SK-N-SH (cell line): ENCODE measurements around the gene SLC35B3. TPM values are rescaled to one million over a fixed set of nuclear protein-coding genes. Genes with fewer than 3 reads are reported as not detected.
A peak's percentile ranks its signal among the peaks of the same experiment; 100 is the strongest.

Experiments
- CTCF ChIA-PET: fragments of 300-600, 350-600 bp; formaldehyde crosslinking; extraction: SDS; loops from one replicate; lab custom pipeline; 2021; lab: Yijun Ruan, JAX
- POLR2A ChIA-PET: fragments of 350-600 bp; sonication (Branson Sonifier 250); formaldehyde crosslinking; extraction: SDS; loops from one replicate; lab custom pipeline; 2020; ENCODE audit warnings: antibody characterized with exemption, inconsistent platforms; lab: Yijun Ruan, JAX
- DNase-seq: peaks from one replicate; pipeline ENCODE4 v3.0.0; 2012
- H2AFZ ChIP-seq: fragments of 200-600 bp; sonication (generic); 2 replicates; pipeline ENCODE4 v1.8.1; 2016; ENCODE audit warnings: antibody characterized with exemption, mild to moderate bottlenecking, low read depth
- H3F3A ChIP-seq: fragments of 200-600 bp; sonication (generic); replicated peaks from 2 replicates; pipeline ENCODE3; 2016; ENCODE audit warnings: antibody characterized with exemption, mild to moderate bottlenecking; ENCODE audit not compliant: insufficient read depth
- H3K27ac ChIP-seq, 2 experiments: fragments of 200-500 bp in 1 of 2; fragments of 200-600 bp in 1 of 2; sonication (Bioruptor generic) in 1 of 2; sonication (generic), shearing (Covaris generic) in 1 of 2; 2 replicates each; pipeline versions ENCODE4 v1.5.1 to v1.6.1; 2014 to 2016; ENCODE audit warnings: low read depth in 2 of 2, inconsistent platforms in 1 of 2, low read length in 1 of 2, mild to moderate bottlenecking in 1 of 2, mixed read lengths in 1 of 2
- H3K27me3 ChIP-seq: fragments of 200-600 bp; sonication (generic), shearing (Covaris generic); 2 replicates; pipeline ENCODE4 v1.6.1; 2016; ENCODE audit warnings: mixed run types; ENCODE audit not compliant: insufficient read depth
- H3K36me3 ChIP-seq, 2 experiments: fragments of 200-500 bp in 1 of 2; fragments of 200-600 bp in 1 of 2; sonication (Bioruptor generic) in 1 of 2; sonication (generic) in 1 of 2; replicated peaks in 1 of 2; 2 replicates each; pipeline versions ENCODE3 to v1.5.1; 2014 to 2016; ENCODE audit warnings: low read length in 1 of 2, mild to moderate bottlenecking in 1 of 2; ENCODE audit not compliant: insufficient read depth in 2 of 2, control insufficient read depth in 1 of 2
- H3K4me1 ChIP-seq, 2 experiments: fragments of 200-500 bp in 1 of 2; fragments of 200-600 bp in 1 of 2; sonication (Bioruptor generic) in 1 of 2; sonication (generic), shearing (Covaris generic) in 1 of 2; 2 replicates each; pipeline versions ENCODE4 v1.5.1 to v1.6.1; 2014 to 2016; ENCODE audit warnings: low read depth in 1 of 2, low read length in 1 of 2, mixed run types in 1 of 2; ENCODE audit not compliant: insufficient read depth in 2 of 2, control insufficient read depth in 1 of 2
- H3K4me2 ChIP-seq: fragments of 200-600 bp; sonication (generic), shearing (Covaris generic); 2 replicates; pipeline ENCODE4 v1.6.1; 2017; ENCODE audit warnings: mixed run types
- H3K4me3 ChIP-seq, 2 experiments: fragments of 200-500 bp in 1 of 2; fragments of 200-600 bp in 1 of 2; sonication (Bioruptor generic) in 1 of 2; sonication (generic), shearing (Covaris generic) in 1 of 2; 2 replicates each; pipeline versions ENCODE4 v1.5.1 to v1.8.1; 2014 to 2016; ENCODE audit warnings: low read depth in 2 of 2, inconsistent platforms in 1 of 2, low read length in 1 of 2, mild to moderate bottlenecking in 1 of 2, mixed read lengths in 1 of 2, moderate library complexity in 1 of 2
- H3K79me2 ChIP-seq: fragments of 200-600 bp; sonication (generic); 2 replicates; pipeline ENCODE4 v1.8.1; 2017; ENCODE audit warnings: mild to moderate bottlenecking; ENCODE audit not compliant: insufficient read depth
- H3K9ac ChIP-seq: fragments of 200-600 bp; sonication (generic); 2 replicates; pipeline ENCODE4 v1.6.1; 2017; ENCODE audit warnings: mixed run types
- H3K9me2 ChIP-seq: fragments of 200-600 bp; sonication (generic); 2 replicates; pipeline ENCODE4 v1.6.1; 2017; ENCODE audit warnings: mixed run types
- H3K9me3 ChIP-seq: fragments of 200-600 bp; sonication (generic); 2 replicates; pipeline ENCODE4 v1.6.1; 2017; ENCODE audit warnings: mixed run types, mild to moderate bottlenecking, moderate library complexity
- H4K20me1 ChIP-seq: fragments of 200-600 bp; sonication (generic); 2 replicates; pipeline ENCODE4 v1.6.1; 2017; ENCODE audit warnings: mild to moderate bottlenecking, mixed run types; ENCODE audit not compliant: insufficient read depth
- EP300 ChIP-seq, 2 experiments: IDR thresholded peaks; 2 replicates each; pipeline versions ENCODE4 v1.4.0 to v1.6.1; 2012; ENCODE audit warnings: borderline replicate concordance in 1 of 2, low read depth in 1 of 2, low read length in 1 of 2
- EZH2phosphoT487 ChIP-seq: fragments of 200-600 bp; sonication (generic); IDR thresholded peaks from 2 replicates; pipeline ENCODE4 v1.6.1; 2017; ENCODE audit warnings: low read depth, mixed run types, mild to moderate bottlenecking, antibody characterized with exemption, moderate library complexity, borderline replicate concordance
- FOSL2 ChIP-seq: IDR thresholded peaks from 2 replicates; pipeline ENCODE4 v1.4.0; 2012; ENCODE audit warnings: low read depth, mild to moderate bottlenecking, moderate library complexity, borderline replicate concordance
- GABPA ChIP-seq: IDR thresholded peaks from 2 replicates; pipeline ENCODE4 v1.4.0; 2012; ENCODE audit warnings: low read depth, mild to moderate bottlenecking
- MEF2A ChIP-seq: IDR thresholded peaks from 2 replicates; pipeline ENCODE4 v1.4.0; 2012; ENCODE audit warnings: low read depth, borderline replicate concordance
- NFIC ChIP-seq: IDR thresholded peaks from 2 replicates; pipeline ENCODE4 v1.4.0; 2012; ENCODE audit warnings: borderline replicate concordance
- NRF1 ChIP-seq: IDR thresholded peaks from 2 replicates; pipeline ENCODE4 v1.6.1; 2012; ENCODE audit warnings: low read depth, mild to moderate bottlenecking, low read length
- POLR2AphosphoS5 ChIP-seq: IDR thresholded peaks from 2 replicates; pipeline ENCODE4 v1.6.1; 2012; ENCODE audit warnings: low read depth, low read length
- RCOR1 ChIP-seq: fragments of 150-350 bp; IDR thresholded peaks from 2 replicates; pipeline ENCODE4 v1.6.1; 2017; ENCODE audit warnings: antibody characterized with exemption, low read length
- SIN3A ChIP-seq: IDR thresholded peaks from 2 replicates; pipeline ENCODE4 v1.6.1; 2012; ENCODE audit warnings: low read depth, mild to moderate bottlenecking, low read length, moderate library complexity, borderline replicate concordance
- TAF1 ChIP-seq: IDR thresholded peaks from 2 replicates; pipeline ENCODE4 v1.6.1; 2012; ENCODE audit warnings: low read depth, mild to moderate bottlenecking, low read length, moderate library complexity, borderline replicate concordance
- YY1 ChIP-seq: IDR thresholded peaks from 2 replicates; pipeline ENCODE4 v1.4.0; 2012; ENCODE audit warnings: low read depth, mild to moderate bottlenecking
- WGBS: methylation state at CpG from one replicate; pipeline ENCODE4 v1.1.6; 2017; ENCODE audit warnings: low lambda C conversion rate; 5-methylcytosine and 5-hydroxymethylcytosine counted together
- polyA plus RNA-seq, 3 experiments: library from polyadenylated mRNA; depleted of rRNA; stranded (reverse); fragments of >200 nt; gene quantifications; 2 replicates each; pipeline ENCODE4 v1.2.3, GENCODE V29; 2012
- TF ChIP-seq, protein P1 (sequence below): IDR thresholded peaks from 2 replicates; pipeline ENCODE4 v1.6.1; 2012; ENCODE audit warnings: mild to moderate bottlenecking, low read depth, low read length, moderate library complexity
- TF ChIP-seq, protein P2 (sequence below): fragments of 150-350 bp; IDR thresholded peaks from 2 replicates; pipeline ENCODE4 v1.6.1; 2016; ENCODE audit warnings: mild to moderate bottlenecking, low read depth, low read length
- TF ChIP-seq, protein P3 (sequence below): fragments of 150-350 bp; IDR thresholded peaks from 2 replicates; pipeline ENCODE4 v1.6.1; 2017; ENCODE audit warnings: antibody characterized with exemption, low read length, low read depth, borderline replicate concordance
- TF ChIP-seq, protein P4 (sequence below): IDR thresholded peaks from 2 replicates; pipeline ENCODE4 v1.4.0; 2012; ENCODE audit warnings: low read depth, borderline replicate concordance
- TF ChIP-seq, protein P5 (sequence below): IDR thresholded peaks from 2 replicates; pipeline ENCODE4 v1.4.0; 2012; ENCODE audit warnings: low read depth

The SLC35B3 gene
- polyA plus RNA-seq, 1 of the 3 experiments (the other 2 are of a cell fraction), result 11.0 TPM

DNA sequence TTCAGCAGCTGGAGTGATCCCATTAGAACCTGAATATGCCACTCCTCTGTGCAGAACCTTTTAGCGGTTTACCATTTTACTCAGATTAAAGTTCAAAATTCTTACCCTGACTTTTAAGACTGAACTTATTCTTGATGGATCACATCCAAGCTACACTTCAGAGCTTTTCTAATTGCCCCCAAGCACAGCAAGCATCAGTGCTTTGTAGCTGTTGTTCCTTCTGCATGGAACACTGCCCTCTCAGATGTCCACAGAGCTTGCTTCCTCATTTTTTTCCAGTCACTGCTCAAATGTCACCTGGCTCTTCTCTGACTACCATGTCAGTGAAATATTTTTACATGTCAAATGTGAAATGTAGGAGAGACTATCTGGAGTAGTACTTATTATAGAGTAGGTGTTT lies 1.6 kb upstream of the SLC35B3 start (continued):
- TF ChIP-seq, protein P1, sequence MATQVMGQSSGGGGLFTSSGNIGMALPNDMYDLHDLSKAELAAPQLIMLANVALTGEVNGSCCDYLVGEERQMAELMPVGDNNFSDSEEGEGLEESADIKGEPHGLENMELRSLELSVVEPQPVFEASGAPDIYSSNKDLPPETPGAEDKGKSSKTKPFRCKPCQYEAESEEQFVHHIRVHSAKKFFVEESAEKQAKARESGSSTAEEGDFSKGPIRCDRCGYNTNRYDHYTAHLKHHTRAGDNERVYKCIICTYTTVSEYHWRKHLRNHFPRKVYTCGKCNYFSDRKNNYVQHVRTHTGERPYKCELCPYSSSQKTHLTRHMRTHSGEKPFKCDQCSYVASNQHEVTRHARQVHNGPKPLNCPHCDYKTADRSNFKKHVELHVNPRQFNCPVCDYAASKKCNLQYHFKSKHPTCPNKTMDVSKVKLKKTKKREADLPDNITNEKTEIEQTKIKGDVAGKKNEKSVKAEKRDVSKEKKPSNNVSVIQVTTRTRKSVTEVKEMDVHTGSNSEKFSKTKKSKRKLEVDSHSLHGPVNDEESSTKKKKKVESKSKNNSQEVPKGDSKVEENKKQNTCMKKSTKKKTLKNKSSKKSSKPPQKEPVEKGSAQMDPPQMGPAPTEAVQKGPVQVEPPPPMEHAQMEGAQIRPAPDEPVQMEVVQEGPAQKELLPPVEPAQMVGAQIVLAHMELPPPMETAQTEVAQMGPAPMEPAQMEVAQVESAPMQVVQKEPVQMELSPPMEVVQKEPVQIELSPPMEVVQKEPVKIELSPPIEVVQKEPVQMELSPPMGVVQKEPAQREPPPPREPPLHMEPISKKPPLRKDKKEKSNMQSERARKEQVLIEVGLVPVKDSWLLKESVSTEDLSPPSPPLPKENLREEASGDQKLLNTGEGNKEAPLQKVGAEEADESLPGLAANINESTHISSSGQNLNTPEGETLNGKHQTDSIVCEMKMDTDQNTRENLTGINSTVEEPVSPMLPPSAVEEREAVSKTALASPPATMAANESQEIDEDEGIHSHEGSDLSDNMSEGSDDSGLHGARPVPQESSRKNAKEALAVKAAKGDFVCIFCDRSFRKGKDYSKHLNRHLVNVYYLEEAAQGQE, result no peak
- TF ChIP-seq TAF1 (no peak), NRF1 (no peak)
- TF ChIP-seq, all 33 proteins: peak for 0

DNA sequence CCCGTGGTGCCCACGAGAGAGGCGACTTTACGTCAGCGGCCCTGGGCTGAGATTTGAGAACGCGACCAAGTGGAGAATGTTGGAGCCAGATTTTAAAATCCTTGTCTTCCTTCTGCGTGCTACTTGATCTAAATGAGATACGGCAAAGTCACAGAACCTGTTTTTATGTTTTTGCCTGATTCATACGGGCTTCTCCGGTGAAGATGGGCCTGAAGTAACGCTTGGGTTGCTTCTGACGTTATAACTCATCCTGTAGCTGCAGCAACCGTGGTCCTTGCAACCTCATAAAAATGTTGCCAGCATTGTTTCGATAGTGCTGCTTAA lies 462 bp upstream of the SLC35B3 start:
- peaks cover 11 to 13% of the 10 kb centered on the region in 2 experiments; a peak in 3 of 4 replicates for H3K4me1 ChIP-seq
- H3K4me3 ChIP-seq, result peak overlapping the region; percentile 91 to 97
- peaks cover 44% of the 10 kb centered on the region for H3K79me2 ChIP-seq
- H3K9ac ChIP-seq, result peak overlapping the region; percentile 88; the same call in 1 of the 2 replicates
- peak overlapping the region; percentile 79 to 90; a peak in 3 of 4 replicates for H3K27ac ChIP-seq
- peaks cover 5% of the 10 kb centered on the region for H3F3A ChIP-seq
- H3K9me2 ChIP-seq, result no peaks in the 10 kb centered on the region
- H4K20me1 ChIP-seq, result peaks cover 12% of the 10 kb centered on the region
- no peak for DNase-seq
- peak overlapping the region; percentile 87 for H3K4me2 ChIP-seq
- H3K36me3 ChIP-seq, result peaks cover 3 to 13% of the 10 kb centered on the region in 2 experiments
- peak overlapping the region; percentile 99 for H2AFZ ChIP-seq
- H3K9me3 ChIP-seq, result no peaks in the 10 kb centered on the region
- CTCF ChIA-PET, result interaction anchor here (2.5 kb wide), 1 partner anchor 216 kb away, joined by 7 read pairs; no protein-coding TSS in a partner anchor
- H3K27me3 ChIP-seq, result no peaks in the 10 kb centered on the region
- POLR2A ChIA-PET, result no interaction called here
- WGBS, result 51% methylated on average over 15 of the region's 15 CpGs
- TF ChIP-seq, protein P2, sequence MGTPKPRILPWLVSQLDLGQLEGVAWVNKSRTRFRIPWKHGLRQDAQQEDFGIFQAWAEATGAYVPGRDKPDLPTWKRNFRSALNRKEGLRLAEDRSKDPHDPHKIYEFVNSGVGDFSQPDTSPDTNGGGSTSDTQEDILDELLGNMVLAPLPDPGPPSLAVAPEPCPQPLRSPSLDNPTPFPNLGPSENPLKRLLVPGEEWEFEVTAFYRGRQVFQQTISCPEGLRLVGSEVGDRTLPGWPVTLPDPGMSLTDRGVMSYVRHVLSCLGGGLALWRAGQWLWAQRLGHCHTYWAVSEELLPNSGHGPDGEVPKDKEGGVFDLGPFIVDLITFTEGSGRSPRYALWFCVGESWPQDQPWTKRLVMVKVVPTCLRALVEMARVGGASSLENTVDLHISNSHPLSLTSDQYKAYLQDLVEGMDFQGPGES, result no peak
- no peak for TF ChIP-seq EP300 (IDR thresholded peaks at IDR 0.05; ENCODE audit: borderline replicate concordance in 1 of 2, low read depth in 1 of 2, low read length in 1 of 2)
- TF ChIP-seq SIN3A, result no peak
- TF ChIP-seq, protein P3, sequence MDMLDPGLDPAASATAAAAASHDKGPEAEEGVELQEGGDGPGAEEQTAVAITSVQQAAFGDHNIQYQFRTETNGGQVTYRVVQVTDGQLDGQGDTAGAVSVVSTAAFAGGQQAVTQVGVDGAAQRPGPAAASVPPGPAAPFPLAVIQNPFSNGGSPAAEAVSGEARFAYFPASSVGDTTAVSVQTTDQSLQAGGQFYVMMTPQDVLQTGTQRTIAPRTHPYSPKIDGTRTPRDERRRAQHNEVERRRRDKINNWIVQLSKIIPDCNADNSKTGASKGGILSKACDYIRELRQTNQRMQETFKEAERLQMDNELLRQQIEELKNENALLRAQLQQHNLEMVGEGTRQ, result no peak
- no peak for TF ChIP-seq FOSL2
- TF ChIP-seq YY1, result no peak
- TF ChIP-seq, protein P4, sequence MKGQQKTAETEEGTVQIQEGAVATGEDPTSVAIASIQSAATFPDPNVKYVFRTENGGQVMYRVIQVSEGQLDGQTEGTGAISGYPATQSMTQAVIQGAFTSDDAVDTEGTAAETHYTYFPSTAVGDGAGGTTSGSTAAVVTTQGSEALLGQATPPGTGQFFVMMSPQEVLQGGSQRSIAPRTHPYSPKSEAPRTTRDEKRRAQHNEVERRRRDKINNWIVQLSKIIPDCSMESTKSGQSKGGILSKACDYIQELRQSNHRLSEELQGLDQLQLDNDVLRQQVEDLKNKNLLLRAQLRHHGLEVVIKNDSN, result no peak
- TF ChIP-seq POLR2AphosphoS5, result no peak
- TF ChIP-seq GABPA, result no peak
- TF ChIP-seq MEF2A, result no peak
- TF ChIP-seq, protein P5, sequence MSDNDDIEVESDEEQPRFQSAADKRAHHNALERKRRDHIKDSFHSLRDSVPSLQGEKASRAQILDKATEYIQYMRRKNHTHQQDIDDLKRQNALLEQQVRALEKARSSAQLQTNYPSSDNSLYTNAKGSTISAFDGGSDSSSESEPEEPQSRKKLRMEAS, result no peak
- no peak for TF ChIP-seq TAF1
- TF ChIP-seq, protein P1, result no peak
- no peak for TF ChIP-seq RCOR1
- no peak for TF ChIP-seq EZH2phosphoT487
- TF ChIP-seq NFIC, result no peak
